Frontal cortex (tissue), 4 donors: Measurements from ENCODE around the gene HIVEP3. TPM values are rescaled to one million over a fixed set of nuclear protein-coding genes. Genes with fewer than 3 reads are reported as not detected.
"Not testable (repeated sequence)": the region's sequence is repeated elsewhere in the genome, so short reads cannot be mapped to it uniquely, and the experiment has no call there.

Source experiments
- DNase-seq, 2 donors: peaks; one replicate each; pipeline ENCODE4 v3.0.0; 2012; ENCODE audit warnings: low spot score in 2 of 2
- FAIRE-seq: peaks from 2 replicates; lab custom pipeline; 2012; peaks lifted over from hg19 to GRCh38; lab: Jason Lieb, UNC
- total RNA-seq: library from RNA; depleted of rRNA; stranded (reverse); fragments of >200 nt; gene quantifications from one replicate; pipeline ENCODE4 v1.2.3, GENCODE V29; 2014
- donor health status: control.
- donor health status: control.
- donor health status: control.

HIVEP3 gene
- total RNA-seq, 1 donor from 2014 or later = 12.6 TPM

GRCh38 chr1:41571041-41571440 lies 347.7 kb downstream of the HIVEP3 start:
- FAIRE-seq (no peak), DNase-seq (no peak)

- no peak for DNase-seq
- no peak for FAIRE-seq
These were observed 350.5 kb downstream of the HIVEP3 start for GRCh38 chr1:41568204-41568603.

- no peak for FAIRE-seq
- no peak for DNase-seq
These were observed 351.8 kb downstream of the HIVEP3 start for GRCh38 chr1:41566969-41567368.

- FAIRE-seq (no peak), DNase-seq (no peak)
These were observed 352.3 kb downstream of the HIVEP3 start for GRCh38 chr1:41566274-41566885.

- no peak for DNase-seq
- no peak for FAIRE-seq
These were observed 353.8 kb downstream of the HIVEP3 start for GRCh38 chr1:41564741-41565475.

- no peak for FAIRE-seq
These were observed 356.4 kb downstream of the HIVEP3 start for GRCh38 chr1:41562328-41562727.

GRCh38 chr1:41560931-41561330 lies 357.8 kb downstream of the HIVEP3 start:
- no peak for FAIRE-seq

More at GRCh38 chr1:41562328-41562727, 356.4 kb downstream of the HIVEP3 start:
- no peak for DNase-seq

GRCh38 chr1:41560496-41560895 lies 358.2 kb downstream of the HIVEP3 start:
- DNase-seq (no peak), FAIRE-seq (no peak)

More at GRCh38 chr1:41560931-41561330, 357.8 kb downstream of the HIVEP3 start:
- DNase-seq = no peak

- FAIRE-seq = no peak
- no peak for DNase-seq
These were observed 359.4 kb downstream of the HIVEP3 start for GRCh38 chr1:41559331-41559730.

- FAIRE-seq (no peak), DNase-seq (peak in 1 of 2 donors; percentile 19)
These were observed 360.0 kb downstream of the HIVEP3 start for GRCh38 chr1:41558761-41559171.

GRCh38 chr1:41557751-41558455 lies 360.8 kb downstream of the HIVEP3 start:
- DNase-seq = no peak
- FAIRE-seq = no peak

GRCh38 chr1:41554746-41555145 lies 364.0 kb downstream of the HIVEP3 start:
- not testable (repeated sequence) for FAIRE-seq, DNase-seq

GRCh38 chr1:41547781-41548560 lies 370.8 kb downstream of the HIVEP3 start:
- FAIRE-seq = no peak
- DNase-seq = no peak

GRCh38 chr1:41547336-41547735 lies 371.4 kb downstream of the HIVEP3 start:
- DNase-seq (no peak), FAIRE-seq (no peak)

GRCh38 chr1:41546833-41547135 lies 371.9 kb downstream of the HIVEP3 start:
- DNase-seq = no peak
- FAIRE-seq = no peak

- no peak for FAIRE-seq
- no peak for DNase-seq
These were observed 372.5 kb downstream of the HIVEP3 start for GRCh38 chr1:41545996-41546832.

GRCh38 chr1:41542196-41542930 lies 376.4 kb downstream of the HIVEP3 start:
- DNase-seq (no peak), FAIRE-seq (no peak)

GRCh38 chr1:41541592-41541952 lies 377.1 kb downstream of the HIVEP3 start:
- no peak for FAIRE-seq
- DNase-seq = no peak
